Hypothalamus (tissue), 51 donors: ENCODE data around the gene ATG4C.
"Not testable (repeated sequence)": the region's sequence is repeated elsewhere in the genome, so short reads cannot be mapped to it uniquely, and the experiment has no call there.

ENCODE experiments used
- DNase-seq, 51 donors: peaks; one replicate each; lab custom pipeline; 2025; lab: John Stamatoyannopoulos, UW

ATG4C gene

DNA sequence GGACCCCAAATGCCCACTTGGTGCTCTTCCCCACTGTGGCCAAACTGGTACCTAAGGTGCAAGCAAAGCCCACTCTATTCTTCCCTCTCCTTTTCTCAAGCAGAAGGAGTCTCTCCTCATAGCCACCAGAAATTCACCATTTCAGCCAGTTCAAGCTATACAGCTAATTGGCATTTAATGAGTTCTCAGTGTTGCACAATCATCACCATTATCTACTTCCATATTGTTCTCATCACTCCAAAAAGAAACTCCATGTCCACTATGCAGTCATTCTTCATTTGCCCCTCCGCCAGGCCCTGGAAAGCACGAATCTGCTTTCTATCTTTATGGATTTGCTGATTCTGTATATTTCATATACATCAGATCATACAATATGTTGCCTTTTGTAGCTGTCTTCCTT is 9.9 kb upstream of the ATG4C start:
- DNase-seq, result no peak

DNA sequence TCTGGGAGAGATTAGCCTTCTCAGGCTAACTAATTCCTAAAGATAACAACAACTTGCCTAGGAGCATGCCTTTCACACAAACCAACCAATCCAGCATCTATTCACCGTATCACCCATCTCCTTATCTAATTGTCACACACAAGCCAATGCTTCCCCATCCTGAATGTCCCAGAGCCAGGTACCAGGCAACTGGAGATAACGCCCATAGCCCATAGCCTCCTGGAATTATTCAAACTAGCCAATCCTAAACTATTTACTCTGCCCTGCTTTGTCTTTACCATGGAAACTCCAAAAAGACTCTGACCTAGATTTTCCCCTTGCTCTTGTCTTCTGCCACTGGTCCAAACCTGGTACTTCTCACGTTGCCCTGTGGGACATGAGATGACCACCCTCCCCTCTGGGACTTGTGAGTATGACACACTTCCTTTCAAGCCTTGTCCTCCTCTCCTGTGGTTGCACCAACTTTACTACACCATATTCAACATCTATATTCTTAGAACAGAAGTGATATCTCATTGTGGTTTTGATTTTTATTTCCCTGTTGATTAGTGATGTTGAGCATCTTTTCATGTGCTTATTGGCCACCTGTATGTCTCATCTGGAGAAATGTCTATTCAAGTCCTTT is 8.8 kb upstream of the ATG4C start:
- DNase-seq, result no peak

DNA sequence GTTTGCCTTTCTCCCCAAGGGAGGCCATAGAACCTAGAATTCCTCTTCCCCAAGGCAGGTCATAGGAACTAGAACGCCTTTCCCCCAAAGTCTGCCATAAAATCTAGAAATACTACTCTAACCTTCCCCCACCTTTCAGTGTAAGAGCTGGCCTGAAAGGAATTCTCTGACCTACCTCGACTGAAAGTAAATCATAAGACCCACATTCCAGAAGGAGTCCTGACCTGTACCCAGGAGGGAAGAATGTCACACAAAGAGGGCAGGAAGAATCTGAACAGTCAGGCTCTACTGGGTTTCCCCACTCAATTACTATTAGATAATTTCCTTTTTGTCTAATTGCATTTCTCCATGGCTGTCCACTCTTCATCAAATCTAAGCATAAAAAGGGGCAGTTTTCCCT is 5.7 kb upstream of the ATG4C start:
- DNase-seq, result no peak

DNA sequence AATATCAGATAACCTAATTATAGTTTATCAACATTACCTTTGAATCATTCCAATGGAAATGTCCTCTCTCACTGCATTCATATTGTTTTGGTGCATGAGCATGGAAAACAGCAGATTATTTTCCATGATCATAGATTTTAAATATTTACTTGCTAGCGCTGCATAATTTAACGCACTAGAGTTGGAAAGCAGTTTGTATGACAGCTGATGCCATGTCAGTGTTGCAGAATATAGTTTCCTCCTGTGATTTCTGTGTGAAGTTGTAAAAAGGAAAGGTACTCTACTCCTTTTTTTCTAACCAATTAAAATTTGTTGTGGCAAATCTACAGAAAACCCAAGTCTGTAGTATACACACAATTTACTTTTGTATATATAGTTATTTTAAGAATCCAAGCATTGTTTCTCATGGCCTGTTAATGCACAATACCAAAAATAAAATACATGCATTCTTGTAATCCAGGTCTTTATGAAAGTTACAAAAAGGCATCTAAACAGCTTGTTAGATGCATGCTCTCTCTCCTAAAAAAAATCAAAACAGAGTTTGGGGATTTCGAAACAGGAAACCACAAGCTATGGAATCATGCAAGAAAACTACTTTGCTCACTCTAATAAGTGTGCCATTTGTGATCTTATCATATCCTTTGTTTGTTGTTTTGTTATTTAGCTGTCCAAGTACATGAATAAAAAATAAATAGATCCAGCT is 1.9 kb upstream of the ATG4C start:
- no peak for DNase-seq

DNA sequence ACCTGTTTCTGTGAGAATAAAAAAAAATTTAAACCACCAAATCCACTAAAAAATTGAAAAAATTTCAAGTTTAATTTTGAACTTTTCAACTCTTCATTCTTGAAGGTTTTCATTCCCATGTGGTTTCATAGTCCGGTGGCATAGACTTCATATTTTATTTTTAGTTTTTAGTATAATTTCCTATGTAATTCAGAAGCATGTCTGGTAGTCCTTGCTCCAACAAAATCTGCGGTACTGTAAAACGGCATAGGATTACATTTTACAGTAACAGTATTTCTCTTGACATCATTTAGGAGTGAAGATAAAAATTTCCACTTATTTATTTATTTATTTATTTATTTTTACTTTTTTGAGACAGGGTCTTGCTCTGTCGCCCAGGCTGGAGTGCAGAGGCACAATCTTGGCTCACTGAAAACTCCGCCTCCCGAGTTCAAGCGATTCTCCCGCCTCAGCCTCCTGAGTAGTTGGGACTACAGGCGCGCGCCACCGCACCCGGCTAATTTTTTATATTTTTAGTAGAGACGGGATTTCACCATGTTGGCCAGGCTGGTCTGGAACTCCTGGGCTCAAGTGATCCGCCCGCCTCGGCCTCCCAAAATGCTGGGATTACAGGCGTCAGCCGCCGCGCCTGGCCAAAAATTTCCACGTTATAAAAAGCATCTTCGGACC is 1.3 kb upstream of the ATG4C start:
- not testable (repeated sequence) for DNase-seq

DNA sequence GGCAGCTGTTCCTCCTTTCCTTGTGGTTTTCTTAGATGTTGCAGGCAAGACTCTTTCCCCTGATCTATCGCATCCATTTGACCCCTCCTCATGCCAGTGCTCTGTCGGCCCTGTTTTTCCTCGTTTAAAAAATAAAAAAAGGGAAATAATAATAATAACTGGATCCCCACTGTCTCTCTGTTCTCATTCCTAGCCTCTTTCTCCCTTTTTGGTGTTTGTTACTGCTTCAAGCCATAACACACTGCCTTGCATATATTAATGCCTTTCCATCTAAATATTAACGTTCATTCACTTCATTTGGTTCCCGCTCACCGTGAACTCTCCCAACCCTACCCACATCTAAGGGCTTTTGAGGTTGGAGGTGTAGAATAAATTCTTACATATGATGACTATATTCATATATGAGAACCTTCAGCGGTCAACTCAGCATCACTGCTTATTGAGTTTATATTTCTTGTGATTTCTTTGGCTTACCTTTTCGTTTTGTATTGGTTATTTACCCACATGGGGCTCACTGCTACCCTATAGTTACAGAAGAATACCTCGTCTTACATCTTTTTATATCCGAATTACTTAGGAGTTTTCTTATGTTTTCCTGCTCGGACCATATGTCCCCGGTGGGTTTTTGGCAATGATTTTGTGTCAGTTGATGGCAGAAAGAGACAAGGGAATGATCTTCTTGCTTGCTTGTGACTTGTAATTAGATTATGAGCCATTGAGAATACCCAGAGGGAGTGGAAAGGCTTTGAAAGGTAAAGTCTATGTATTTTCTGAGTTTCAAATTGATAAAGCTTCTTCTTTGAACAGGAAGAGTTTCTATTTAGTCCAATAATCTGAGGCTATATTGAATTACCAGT is 805 bp downstream of the ATG4C start:
- DNase-seq, result peak in 1 of 51 donors; percentile 27

DNA sequence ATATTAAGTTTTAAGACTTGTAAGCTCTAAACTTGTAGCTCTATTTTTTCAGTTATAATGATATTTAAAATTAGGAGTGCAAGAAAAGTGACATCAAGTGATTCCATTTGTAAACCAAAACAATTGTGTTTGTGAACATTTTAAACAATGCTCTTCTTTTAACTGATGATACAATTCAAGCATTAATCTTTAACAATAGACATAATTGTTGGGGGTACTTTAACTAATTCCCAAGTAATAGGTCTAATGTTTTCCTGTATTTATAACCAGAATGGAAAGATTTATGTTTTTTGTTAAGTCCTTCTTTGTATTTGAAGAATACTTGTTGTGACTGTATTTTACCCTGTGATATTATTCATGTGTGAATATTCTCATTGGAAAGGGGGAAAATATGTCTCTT is 6.8 kb downstream of the ATG4C start:
- no peak for DNase-seq

DNA sequence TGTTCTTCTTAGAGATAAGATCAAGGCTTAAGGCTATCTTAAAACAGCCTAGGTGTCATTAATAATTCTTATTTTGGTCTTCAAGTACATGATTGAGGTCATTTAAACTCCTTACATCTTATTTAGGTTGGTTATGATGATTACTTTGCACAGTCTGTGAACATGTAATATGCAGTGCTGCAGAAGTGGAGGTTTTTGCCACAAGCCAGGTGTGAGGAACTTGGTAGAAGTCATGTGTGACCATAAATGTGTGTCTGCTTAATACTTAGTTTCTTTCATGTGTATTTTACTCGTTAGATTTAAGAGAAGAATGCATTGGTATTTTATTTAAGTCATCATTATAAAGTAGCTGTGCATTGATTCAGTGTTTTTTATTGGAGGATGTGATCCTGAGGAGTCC is 10.1 kb downstream of the ATG4C start:
- DNase-seq, result no peak

DNA sequence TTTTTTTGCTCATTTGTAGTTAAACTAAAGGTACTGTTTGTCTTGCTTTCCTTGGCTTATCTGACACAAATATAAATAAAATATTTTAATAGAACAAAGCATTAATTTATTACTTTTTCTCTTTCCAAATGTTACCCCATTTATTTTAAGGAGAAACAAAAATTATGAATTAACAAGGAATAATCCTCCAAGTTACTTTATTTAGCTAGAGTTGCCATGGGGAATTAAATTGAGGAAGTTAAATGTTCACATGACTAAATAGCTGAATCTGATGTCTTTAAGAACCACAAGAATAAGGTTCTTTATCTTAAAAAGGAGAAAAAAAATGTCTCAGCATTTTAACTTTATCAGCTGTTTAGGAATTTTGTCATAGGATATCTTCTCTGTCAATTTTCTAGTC is 12.3 kb downstream of the ATG4C start:
- no peak for DNase-seq

DNA sequence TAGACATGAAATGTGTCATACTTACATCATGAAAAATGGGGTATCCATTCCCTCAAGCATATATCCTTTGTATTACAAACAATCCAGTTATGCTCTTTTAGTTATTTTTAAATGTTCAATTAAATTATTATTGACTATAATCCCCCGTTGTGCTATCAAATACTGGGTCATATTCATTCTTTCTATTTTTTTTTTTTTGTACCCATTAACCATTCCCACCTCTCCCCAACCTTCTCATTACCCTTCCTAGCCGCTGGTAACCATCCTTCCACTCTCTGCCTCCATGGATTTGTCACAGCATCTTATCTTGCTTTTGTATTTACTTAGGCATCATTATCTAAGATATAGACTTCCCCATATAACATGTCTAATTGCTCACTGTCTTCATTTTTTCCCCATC is 15.8 kb downstream of the ATG4C start:
- DNase-seq, result no peak

DNA sequence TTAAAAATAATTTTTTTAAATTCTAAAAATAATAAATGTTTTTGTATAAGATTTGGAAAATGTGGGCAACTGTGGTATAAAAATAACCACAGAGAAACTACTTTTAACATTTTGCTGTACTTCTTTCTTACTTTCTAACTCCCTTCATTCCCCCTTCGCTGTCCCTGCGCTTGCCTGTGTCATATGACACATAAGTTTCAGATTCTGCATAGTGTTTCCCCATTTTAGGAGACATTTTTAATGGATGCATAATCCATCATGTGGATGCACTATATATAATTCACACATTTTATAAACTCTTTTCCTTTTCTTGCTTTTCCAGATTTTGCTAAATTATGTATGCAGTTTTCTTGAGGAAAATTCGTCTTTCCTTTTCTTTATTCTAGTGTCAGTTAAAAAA is 16.3 kb downstream of the ATG4C start:
- DNase-seq, result no peak

DNA sequence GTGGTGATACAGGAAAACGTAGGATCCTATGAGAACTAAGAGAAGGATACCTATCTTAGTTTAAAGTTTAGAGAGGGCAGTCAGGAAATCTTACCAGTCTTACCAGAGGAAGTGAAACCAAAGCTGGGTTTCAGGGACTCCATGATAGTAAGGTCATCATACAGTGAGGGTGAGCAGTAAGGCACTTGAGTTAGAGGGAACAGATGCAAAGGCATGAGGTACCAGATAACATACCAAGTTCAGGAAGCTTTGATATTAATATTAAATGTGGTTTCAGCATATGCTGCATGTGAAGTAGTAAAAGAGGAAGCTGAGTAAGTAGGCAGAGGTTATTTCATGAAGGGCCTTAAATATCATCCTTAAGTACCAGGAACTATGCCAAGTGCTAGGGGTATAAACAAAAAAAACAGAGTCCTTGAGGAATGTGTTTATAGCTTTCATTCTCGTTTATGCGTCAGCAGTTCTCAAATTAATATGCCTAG is 16.9 kb downstream of the ATG4C start:
- peak in 2 of 51 donors; percentile 11 to 12 for DNase-seq

DNA sequence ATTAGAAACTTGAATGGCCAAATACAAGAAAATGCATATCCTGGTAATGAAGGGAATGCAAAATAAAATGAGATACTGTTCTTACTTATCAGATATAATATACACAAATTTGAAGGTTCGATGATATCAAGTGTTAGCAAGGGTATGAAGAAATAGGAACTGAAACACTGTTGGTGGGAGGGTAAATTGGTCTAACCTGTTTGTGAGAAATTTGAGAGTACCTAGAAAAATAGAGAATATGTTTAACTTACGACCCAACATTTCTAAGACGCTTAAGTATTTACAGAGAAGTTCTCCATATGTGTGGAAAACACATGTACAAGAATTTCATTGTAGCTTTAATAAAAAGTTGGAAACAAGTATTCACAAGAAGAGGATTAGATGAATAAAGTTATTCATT is 25.9 kb downstream of the ATG4C start:
- no peak for DNase-seq

DNA sequence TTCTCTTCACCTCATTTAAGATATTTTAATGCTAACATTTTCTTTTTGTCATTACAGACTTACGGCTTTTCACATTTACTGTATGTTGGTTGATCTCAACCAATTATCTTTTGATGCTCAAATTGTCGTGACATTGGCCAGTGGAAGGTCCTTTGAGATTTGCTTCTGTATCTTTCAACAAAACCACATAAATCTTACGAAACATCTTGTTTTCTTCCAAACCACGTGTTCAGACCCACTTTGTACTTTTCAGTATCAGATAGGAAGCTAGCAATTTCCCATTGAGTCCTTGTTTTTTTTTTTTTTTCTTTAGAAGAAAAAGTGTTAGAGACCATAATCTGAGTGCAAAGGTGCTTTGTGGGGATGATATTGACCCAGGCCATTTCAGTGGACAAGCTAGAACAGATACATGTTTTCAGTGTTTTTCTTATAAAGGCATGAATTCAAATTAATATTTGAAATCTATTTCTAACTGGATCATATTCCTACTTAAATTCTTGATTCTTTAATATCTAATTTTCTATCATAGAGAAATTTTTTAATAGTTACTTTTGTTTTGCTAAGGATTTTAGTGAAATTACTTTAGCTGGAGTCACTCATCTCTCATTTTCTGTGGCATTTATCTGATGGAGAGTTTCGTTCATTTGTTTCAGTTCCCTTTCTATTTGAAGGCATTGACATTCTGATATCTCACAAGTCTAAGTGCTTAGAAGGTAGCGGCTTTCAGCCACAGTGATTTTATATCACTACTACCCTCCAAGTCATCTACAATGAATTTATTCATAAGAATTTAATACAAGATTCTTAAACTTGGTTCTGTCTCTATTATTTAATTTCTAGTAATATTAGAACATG is 26.7 kb downstream of the ATG4C start:
- DNase-seq, result no peak

DNA sequence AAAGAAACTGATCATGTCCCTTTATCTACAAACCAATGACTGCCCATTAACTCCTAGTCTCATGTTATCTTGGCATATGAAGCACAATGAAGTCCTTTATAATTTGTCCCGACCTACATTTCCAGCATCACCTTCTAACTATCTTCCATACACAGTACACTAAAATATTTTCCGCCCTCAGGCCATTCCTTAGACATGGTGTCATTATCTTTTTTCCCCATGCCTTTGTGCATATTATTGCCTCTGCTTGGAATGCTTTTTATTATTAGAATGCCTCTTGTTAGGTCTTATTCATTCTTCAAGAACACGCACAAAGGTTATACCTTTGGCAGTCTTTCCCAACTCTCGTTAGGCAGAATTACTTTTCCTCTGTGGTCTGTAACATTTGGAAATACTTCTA is 39.6 kb downstream of the ATG4C start:
- no peak for DNase-seq

DNA sequence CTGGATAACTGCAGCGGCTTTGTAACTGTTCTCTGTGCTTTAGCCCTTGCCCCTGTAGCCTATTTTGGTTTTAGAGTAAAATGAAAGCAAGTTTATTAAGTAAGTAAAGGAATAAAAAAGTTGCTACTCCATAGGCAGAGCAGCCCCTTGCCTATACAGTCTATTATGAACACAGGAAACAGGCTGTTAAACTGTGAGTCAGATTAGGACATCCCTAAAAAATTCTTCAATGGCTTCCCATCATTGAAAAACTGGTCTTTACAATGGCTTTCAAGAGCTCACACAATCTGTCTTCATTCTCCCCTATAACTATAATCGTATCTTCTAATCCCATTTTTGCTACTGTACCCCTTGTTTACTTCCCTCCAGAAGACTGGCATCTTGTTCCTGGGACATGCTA is 43.0 kb downstream of the ATG4C start:
- DNase-seq, result no peak

DNA sequence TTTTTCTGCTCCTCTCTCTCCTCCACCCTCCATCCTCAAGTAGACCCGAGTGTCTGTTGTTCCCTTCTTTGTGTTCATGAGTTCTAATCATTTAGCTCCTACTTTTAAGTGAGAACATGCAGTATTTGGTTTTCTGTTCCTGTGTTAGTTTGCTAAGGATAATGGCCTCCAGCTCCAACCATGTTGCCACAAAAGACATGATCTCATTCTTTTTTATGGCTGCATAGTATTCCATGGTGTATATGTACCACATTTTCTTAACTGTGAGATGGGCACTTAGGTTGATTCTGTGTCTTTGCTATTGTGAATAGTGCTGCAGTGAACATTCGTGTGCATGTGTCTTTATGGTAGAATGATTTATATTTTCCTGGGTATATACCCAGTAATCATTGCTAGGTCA is 43.9 kb downstream of the ATG4C start:
- DNase-seq, result not testable (repeated sequence)

DNA sequence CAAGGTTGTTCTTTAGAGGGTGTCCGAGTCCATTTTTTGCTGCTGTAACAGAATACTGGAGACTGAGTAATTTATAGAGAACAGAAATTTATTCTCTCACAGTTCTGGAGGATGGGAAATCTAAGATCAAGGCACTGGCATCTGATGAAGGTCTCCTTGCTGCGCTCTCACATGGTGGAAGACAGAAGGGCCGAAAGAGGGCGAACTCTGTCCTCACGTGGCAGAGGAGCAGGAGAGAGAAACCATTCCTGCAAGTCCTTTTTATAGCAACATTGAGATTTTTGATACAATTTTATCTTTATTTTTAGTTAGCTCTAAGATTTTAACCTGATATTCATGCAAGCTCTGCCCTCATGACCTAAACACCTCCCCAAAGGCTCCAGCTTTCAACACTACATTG is 48.3 kb downstream of the ATG4C start:
- peak in 15 of 51 donors; percentile 0 to 46 (median 12) for DNase-seq

DNA sequence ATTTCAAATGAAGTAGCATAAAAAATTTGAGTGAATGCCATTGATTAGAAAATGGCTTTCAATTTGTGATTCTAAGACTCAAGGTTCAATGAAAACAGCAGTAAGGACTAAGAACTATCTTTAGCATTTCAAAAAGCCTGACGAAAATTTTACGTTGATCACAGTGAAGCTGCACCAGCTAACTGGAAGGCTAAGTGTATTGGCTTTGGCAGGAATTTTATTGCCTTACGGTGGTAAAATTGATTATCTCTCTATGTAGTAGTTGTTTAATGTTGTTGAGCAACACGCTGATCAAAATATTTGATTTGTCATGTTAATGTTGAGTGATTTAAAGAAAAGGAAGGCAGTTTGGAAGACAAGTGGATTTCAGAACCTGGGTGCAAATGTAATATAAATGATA is 49.6 kb downstream of the ATG4C start:
- DNase-seq, result no peak

DNA sequence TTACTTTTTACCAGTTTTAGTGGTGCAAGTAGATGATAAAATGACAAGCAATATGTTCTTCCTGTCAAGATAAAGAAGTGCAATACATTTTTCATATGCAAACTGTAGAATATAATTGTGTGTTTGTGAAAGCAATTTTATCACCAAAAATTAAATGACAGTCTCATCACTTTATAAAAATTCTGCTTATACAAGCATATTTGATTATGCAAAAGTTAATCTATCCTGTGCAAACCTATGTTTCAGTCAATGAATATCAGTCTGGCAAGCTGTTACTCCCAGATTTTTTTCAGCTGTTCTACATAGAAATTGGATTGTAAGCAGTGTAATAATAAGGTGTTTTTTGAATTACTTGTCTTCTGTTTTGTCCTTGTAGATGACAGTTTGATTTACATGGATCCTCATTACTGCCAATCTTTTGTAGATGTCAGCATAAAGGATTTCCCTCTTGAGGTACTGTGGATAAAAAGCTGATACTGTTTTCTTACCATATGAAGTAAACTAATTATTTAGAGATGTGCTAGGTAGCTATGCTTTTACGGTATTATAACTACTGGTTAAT is 50.5 kb downstream of the ATG4C start:
- no peak for DNase-seq
